RWPE1 (cell line): ENCODE data around the gene TRAPPC12.
A peak's percentile ranks its signal among the peaks of the same experiment; 100 is the strongest.

ENCODE experiments used
- CTCF ChIA-PET: fragments of 350-600 bp; sonication (Branson Sonifier 250); formaldehyde crosslinking; extraction: SDS; loops from one replicate; lab custom pipeline; 2021; lab: Yijun Ruan, JAX
- POLR2A ChIA-PET: fragments of 400-600 bp; formaldehyde crosslinking; extraction: SDS; loops from one replicate; lab custom pipeline; 2020; ENCODE audit warnings: antibody characterized with exemption; ENCODE audit not compliant: low non-redundant PET; lab: Yijun Ruan, JAX
- DNase-seq: peaks from one replicate; pipeline ENCODE4 v3.0.0; 2012; ENCODE audit warnings: low spot score
- H3K27ac ChIP-seq: fragments of 450-650 bp; 2 replicates; pipeline ENCODE4 v1.5.1; 2017
- TF ChIP-seq, protein P1 (sequence below): fragments of 450-650 bp; conservative IDR thresholded peaks from 2 replicates; pipeline ENCODE4 v1.5.1; 2017; ENCODE audit warnings: low read depth, mild to moderate bottlenecking

Gene TRAPPC12

GRCh38 chr2:3458396-3459184, 79.1 kb downstream of the TRAPPC12 start:
- TF ChIP-seq, protein P1, sequence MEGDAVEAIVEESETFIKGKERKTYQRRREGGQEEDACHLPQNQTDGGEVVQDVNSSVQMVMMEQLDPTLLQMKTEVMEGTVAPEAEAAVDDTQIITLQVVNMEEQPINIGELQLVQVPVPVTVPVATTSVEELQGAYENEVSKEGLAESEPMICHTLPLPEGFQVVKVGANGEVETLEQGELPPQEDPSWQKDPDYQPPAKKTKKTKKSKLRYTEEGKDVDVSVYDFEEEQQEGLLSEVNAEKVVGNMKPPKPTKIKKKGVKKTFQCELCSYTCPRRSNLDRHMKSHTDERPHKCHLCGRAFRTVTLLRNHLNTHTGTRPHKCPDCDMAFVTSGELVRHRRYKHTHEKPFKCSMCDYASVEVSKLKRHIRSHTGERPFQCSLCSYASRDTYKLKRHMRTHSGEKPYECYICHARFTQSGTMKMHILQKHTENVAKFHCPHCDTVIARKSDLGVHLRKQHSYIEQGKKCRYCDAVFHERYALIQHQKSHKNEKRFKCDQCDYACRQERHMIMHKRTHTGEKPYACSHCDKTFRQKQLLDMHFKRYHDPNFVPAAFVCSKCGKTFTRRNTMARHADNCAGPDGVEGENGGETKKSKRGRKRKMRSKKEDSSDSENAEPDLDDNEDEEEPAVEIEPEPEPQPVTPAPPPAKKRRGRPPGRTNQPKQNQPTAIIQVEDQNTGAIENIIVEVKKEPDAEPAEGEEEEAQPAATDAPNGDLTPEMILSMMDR, result no peak
- no peak for DNase-seq
- POLR2A ChIA-PET, result no interaction called here
- CTCF ChIA-PET, result no interaction called here
- peak overlapping the region; percentile 38 for H3K27ac ChIP-seq

- TF ChIP-seq, protein P1, result no peak
- H3K27ac ChIP-seq, result peak overlapping the region; percentile 32
- DNase-seq, result no peak
- ChIA-PET CTCF (no interaction called here), POLR2A (no interaction called here)
Observed at GRCh38 chr2:3459185-3460015, 79.9 kb downstream of the TRAPPC12 start.

- POLR2A ChIA-PET, result no interaction called here
- CTCF ChIA-PET, result no interaction called here
- H3K27ac ChIP-seq, result peak overlapping the region; percentile 32
- TF ChIP-seq, protein P1, result no peak
- no peak for DNase-seq
Observed at GRCh38 chr2:3460156-3460555, 80.7 kb downstream of the TRAPPC12 start.

DNA sequence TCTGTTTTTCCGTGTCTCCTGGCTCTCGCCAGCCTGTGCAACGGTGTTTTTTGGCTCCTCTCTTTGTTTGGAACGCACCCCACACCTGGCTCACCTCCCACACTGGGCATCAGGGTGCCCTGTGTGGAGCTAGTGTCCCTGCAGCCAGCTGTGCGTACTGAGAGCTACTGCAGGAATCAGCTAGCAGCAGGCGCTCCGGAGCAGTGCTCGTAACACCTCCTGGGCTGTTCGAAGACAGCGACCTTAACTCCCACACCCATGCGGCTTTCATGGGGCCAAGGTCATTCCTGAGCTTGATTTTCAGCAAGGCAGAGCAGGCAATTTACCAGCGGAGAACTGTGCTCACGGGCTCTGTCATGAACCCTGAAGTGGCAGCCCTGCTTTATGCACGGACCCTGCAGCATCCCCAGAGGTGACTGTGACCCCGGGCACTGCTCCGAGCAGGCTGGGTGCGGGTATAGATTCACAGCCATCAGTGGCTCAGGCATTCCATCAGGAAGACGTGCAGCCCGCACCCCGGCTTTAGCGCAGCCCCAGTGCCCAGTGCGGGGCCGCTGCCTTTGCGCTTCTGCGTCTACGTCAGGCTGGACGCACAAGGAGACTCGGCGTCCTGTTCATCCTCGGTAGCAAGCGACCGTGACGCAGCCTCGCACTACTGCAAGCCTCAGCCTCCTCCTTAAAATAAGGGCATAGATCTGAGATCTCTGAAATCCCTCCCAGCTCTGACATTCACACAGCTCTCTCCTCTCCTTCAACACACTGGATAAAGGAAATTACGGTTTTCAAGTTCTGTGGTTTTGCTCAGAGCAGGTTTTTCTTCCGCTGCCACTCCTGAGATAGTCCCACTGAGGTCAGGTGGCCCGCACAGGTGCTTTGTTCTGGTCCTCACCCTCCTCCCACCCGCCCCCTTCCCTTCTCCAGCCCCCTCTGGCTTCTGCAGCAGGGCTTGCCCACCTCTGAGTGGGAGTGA, 81.6 kb downstream of the TRAPPC12 start:
- peak overlapping the region; percentile 53 for H3K27ac ChIP-seq
- TF ChIP-seq, protein P1, result no peak
- ChIA-PET CTCF (interaction anchor here (1.2 to 1.3 kb wide), 2 partner anchors 9 to 14 kb away, joined by 4 to 5 read pairs; no protein-coding TSS in a partner anchor), POLR2A (no interaction called here)
- no peak for DNase-seq

DNA sequence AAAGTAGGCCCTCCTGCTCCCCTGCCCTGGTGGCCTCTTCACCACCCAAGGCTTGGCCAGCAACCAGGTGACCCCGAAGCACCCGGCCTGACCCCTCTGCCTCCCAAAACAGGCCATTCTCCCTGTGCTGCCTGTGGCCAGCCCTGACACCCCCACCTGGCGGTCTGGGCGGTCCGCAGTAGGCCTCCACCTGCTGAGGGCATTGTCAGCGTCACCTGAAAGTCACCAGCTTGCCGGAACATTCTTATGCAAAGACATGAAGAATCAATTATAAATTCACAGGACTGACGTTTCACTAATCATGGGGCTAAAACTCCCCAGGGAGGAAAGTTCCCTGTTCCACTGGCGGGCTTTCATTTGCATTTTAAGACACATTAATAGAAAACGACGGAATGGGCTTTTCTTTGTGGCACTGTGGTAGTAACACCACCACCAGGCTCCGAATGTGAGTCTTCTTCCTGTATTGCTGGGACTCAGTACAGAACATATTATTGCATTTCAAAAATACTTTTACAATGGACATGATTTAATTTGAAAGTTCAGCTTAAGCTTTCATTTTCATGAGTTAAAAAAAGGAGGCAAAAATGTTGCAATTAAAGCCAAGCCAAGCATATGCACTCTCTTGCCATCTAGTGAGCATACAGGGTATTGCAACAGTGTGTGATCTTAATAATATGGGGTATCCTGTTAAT, 82.5 kb downstream of the TRAPPC12 start:
- peak; percentile 60 for DNase-seq
- H3K27ac ChIP-seq, result peak overlapping the region; percentile 53
- ChIA-PET CTCF (interaction anchor here (0.6 to 1.5 kb wide), 7 partner anchors 10 to 268 kb away, joined by 3 to 6 read pairs (median 4); no protein-coding TSS in a partner anchor), POLR2A (no interaction called here)
- TF ChIP-seq, protein P1, result peak; percentile 97
